HG03135 (cell line): ENCODE results near the gene HMGA1.
"Not testable (repeated sequence)": the region's sequence is repeated elsewhere in the genome, so short reads cannot be mapped to it uniquely, and the experiment has no call there.

ENCODE experiments used
- ATAC-seq: cut with Tn5 transposase; IDR thresholded peaks from one replicate; pipeline ENCODE4 v1.9.1; 2021; ENCODE audit warnings: mild to moderate bottlenecking, moderate library complexity; ENCODE audit not compliant: unreplicated experiment

The HMGA1 gene

GRCh38 chr6:34259529-34260069, 22.9 kb downstream of the HMGA1 start:
- no peak for ATAC-seq

GRCh38 chr6:34260576-34261267, 24.0 kb downstream of the HMGA1 start:
- ATAC-seq, result no peak

GRCh38 chr6:34263484-34263883, 26.8 kb downstream of the HMGA1 start:
- not testable (repeated sequence) for ATAC-seq

GRCh38 chr6:34267746-34268145, 31.1 kb downstream of the HMGA1 start:
- ATAC-seq, result no peak

GRCh38 chr6:34269132-34269531, 32.5 kb downstream of the HMGA1 start:
- not testable (repeated sequence) for ATAC-seq

- ATAC-seq, result not testable (repeated sequence)
Observed at GRCh38 chr6:34269658-34270341, 33.1 kb downstream of the HMGA1 start.

GRCh38 chr6:34272013-34272926, 35.6 kb downstream of the HMGA1 start:
- no peak for ATAC-seq

- no peak for ATAC-seq
Observed at GRCh38 chr6:34273242-34273805, 36.7 kb downstream of the HMGA1 start.

GRCh38 chr6:34274129-34274528, 37.5 kb downstream of the HMGA1 start:
- ATAC-seq, result no peak

- no peak for ATAC-seq
Observed at GRCh38 chr6:34275128-34275804, 38.6 kb downstream of the HMGA1 start.

- ATAC-seq, result no peak
Observed at GRCh38 chr6:34276191-34276590, 39.5 kb downstream of the HMGA1 start.

- no peak for ATAC-seq
Observed at GRCh38 chr6:34276881-34277762, 40.4 kb downstream of the HMGA1 start.

- ATAC-seq, result no peak
Observed at GRCh38 chr6:34277763-34278112, 41.1 kb downstream of the HMGA1 start.

- ATAC-seq, result no peak
Observed at GRCh38 chr6:34278833-34279232, 42.2 kb downstream of the HMGA1 start.

GRCh38 chr6:34280216-34280615, 43.5 kb downstream of the HMGA1 start:
- no peak for ATAC-seq

- ATAC-seq, result no peak
Observed at GRCh38 chr6:34281702-34282334, 45.1 kb downstream of the HMGA1 start.

- no peak for ATAC-seq
Observed at GRCh38 chr6:34284563-34285447, 48.1 kb downstream of the HMGA1 start.
